GM23338 (cell line): ENCODE measurements around the gene CENPT. TPM values are rescaled to one million over a fixed set of nuclear protein-coding genes. Genes with fewer than 3 reads are reported as not detected.

Source experiments
- ATAC-seq: fragments of 200-7000 bp; cut with Tn5 transposase; 3 replicates; pipeline ENCODE4 v1.9.1; 2020
- DNase-seq: peaks from one replicate; pipeline ENCODE4 v3.0.0-alpha.2; 2015; ENCODE audit warnings: low spot score
- H2AFZ ChIP-seq: fragments of 200-600 bp; sonication (generic); 2 replicates; pipeline ENCODE4 v1.8.0; 2016; ENCODE audit warnings: antibody characterized with exemption, mild to moderate bottlenecking, moderate library complexity
- H3F3A ChIP-seq: fragments of 200-600 bp; sonication (generic); replicated peaks from 2 replicates; pipeline ENCODE4 v1.8.0; 2017; ENCODE audit warnings: antibody characterized with exemption, mixed run types, low read depth
- H3K27ac ChIP-seq: fragments of 200-600 bp; sonication (generic); 2 replicates; pipeline ENCODE4 v1.6.1; 2016; ENCODE audit warnings: low read depth
- H3K27me3 ChIP-seq: fragments of 200-600 bp; sonication (generic); 2 replicates; pipeline ENCODE4 v1.8.0; 2016; ENCODE audit warnings: mild to moderate bottlenecking, mixed run types, moderate library complexity; ENCODE audit not compliant: insufficient read depth
- H3K36me3 ChIP-seq: fragments of 200-600 bp; sonication (generic); 2 replicates; pipeline ENCODE4 v1.8.0; 2016; ENCODE audit warnings: mild to moderate bottlenecking; ENCODE audit not compliant: insufficient read depth
- H3K4me1 ChIP-seq: fragments of 200-600 bp; sonication (generic); 2 replicates; pipeline ENCODE4 v1.8.0; 2016; ENCODE audit warnings: mild to moderate bottlenecking, moderate library complexity; ENCODE audit not compliant: insufficient read depth
- H3K4me2 ChIP-seq: fragments of 200-600 bp; sonication (generic); 2 replicates; pipeline ENCODE4 v1.7.1; 2017; ENCODE audit warnings: mixed run types
- H3K4me3 ChIP-seq: fragments of 200-600 bp; sonication (generic); 2 replicates; pipeline ENCODE4 v1.6.1; 2016; ENCODE audit warnings: mixed run types
- H3K79me2 ChIP-seq: fragments of 200-600 bp; sonication (generic); replicated peaks from 2 replicates; pipeline ENCODE4 v1.8.0; 2017; ENCODE audit warnings: mild to moderate bottlenecking; ENCODE audit not compliant: insufficient read depth
- H3K9me2 ChIP-seq: fragments of 200-600 bp; sonication (generic); 2 replicates; pipeline ENCODE4 v1.8.0; 2017; ENCODE audit not compliant: insufficient read depth
- H4K20me1 ChIP-seq: fragments of 200-600 bp; sonication (generic); replicated peaks from 2 replicates; pipeline ENCODE4 v1.8.0; 2017; ENCODE audit warnings: mild to moderate bottlenecking; ENCODE audit not compliant: insufficient read depth
- H3K27ac Mint-ChIP-seq: 2 replicates; pipeline ENCODE4 v1.8.0; 2020; ENCODE audit warnings: inconsistent platforms, mild to moderate bottlenecking, moderate library complexity, mixed read lengths
- H3K27me3 Mint-ChIP-seq: 3 replicates; pipeline ENCODE4 v1.8.0; 2022; ENCODE audit warnings: low read depth, mild to moderate bottlenecking, moderate library complexity, mixed read lengths, inconsistent platforms; ENCODE audit not compliant: insufficient read depth, poor library complexity
- H3K36me3 Mint-ChIP-seq: 3 replicates; pipeline ENCODE4 v1.8.0; 2021; ENCODE audit warnings: low read depth, mild to moderate bottlenecking, inconsistent platforms, moderate library complexity, mixed read lengths
- H3K4me1 Mint-ChIP-seq: 3 replicates; pipeline ENCODE4 v1.8.0; 2020; ENCODE audit warnings: mild to moderate bottlenecking, inconsistent platforms, mixed read lengths
- H3K4me3 Mint-ChIP-seq: 3 replicates; pipeline ENCODE4 v1.8.0; 2021; ENCODE audit warnings: moderate library complexity, mild to moderate bottlenecking, inconsistent platforms, mixed read lengths
- H3K9me3 Mint-ChIP-seq: 3 replicates; pipeline ENCODE4 v1.8.0; 2020; ENCODE audit warnings: moderate library complexity, mild to moderate bottlenecking, inconsistent platforms, mixed read lengths
- CREB1 ChIP-seq: fragments of 250-450 bp; sonication (Bioruptor Pico); IDR thresholded peaks from 2 replicates; pipeline ENCODE4 v1.5.0; 2020; ENCODE audit warnings: low read depth, mild to moderate bottlenecking, moderate library complexity
- EZH2 ChIP-seq: fragments of 200-600 bp; sonication (generic); IDR thresholded peaks from one replicate; pipeline ENCODE4 v1.8.0; 2017; ENCODE audit warnings: antibody characterized with exemption, mild to moderate bottlenecking, low read depth; ENCODE audit not compliant: unreplicated experiment
- EZH2phosphoT487 ChIP-seq: fragments of 200-600 bp; sonication (generic); IDR thresholded peaks from one replicate; pipeline ENCODE4 v1.8.1; 2018; ENCODE audit warnings: antibody characterized with exemption; ENCODE audit not compliant: unreplicated experiment
- JUNB ChIP-seq: IDR thresholded peaks from one replicate; pipeline ENCODE4 v1.6.1; 2016; ENCODE audit warnings: antibody characterized with exemption; ENCODE audit not compliant: unreplicated experiment
- NANOG ChIP-seq: IDR thresholded peaks from 2 replicates; pipeline ENCODE4 v1.6.1; 2016; ENCODE audit warnings: antibody characterized with exemption, borderline replicate concordance
- POLR2AphosphoS5 ChIP-seq: IDR thresholded peaks from 2 replicates; pipeline ENCODE4 v1.6.1; 2016; ENCODE audit warnings: antibody characterized with exemption, low read depth
- ZNF114 ChIP-seq: fragments of 250-450 bp; sonication (Bioruptor Pico); IDR thresholded peaks from 2 replicates; pipeline ENCODE4 v1.5.0; 2020; ENCODE audit warnings: mild to moderate bottlenecking, moderate library complexity
- ZNF331 ChIP-seq: fragments of 250-450 bp; sonication (Bioruptor Pico); IDR thresholded peaks from 2 replicates; pipeline ENCODE4 v1.5.0; 2020; ENCODE audit warnings: low read depth, mild to moderate bottlenecking, moderate library complexity
- polyA plus RNA-seq: library from polyadenylated mRNA; unstranded; fragments of >200 nt; fragmentation: Nextera tagmentation; extraction: Ambion mirVana; gene quantifications from 2 replicates; pipeline ENCODE4 v1.2.1, GENCODE V29; 2016
- total RNA-seq: library from RNA; depleted of rRNA; stranded (reverse); fragments of >200 nt; shearing (Covaris generic); gene quantifications from 2 replicates; pipeline ENCODE4 v1.2.3, GENCODE V29; 2014
- TF ChIP-seq, protein P1 (sequence below): IDR thresholded peaks from one replicate; pipeline ENCODE4 v1.6.1; 2018; ENCODE audit warnings: antibody characterized with exemption; ENCODE audit not compliant: unreplicated experiment
- TF ChIP-seq, protein P2 (sequence below): fragments of 250-450 bp; sonication (Bioruptor Pico); IDR thresholded peaks from 2 replicates; pipeline ENCODE4 v1.5.0; 2020; ENCODE audit warnings: mild to moderate bottlenecking, moderate library complexity

CENPT gene
- total and polyA plus RNA-seq, 2 experiments from 2014 or later, result 55.4 to 63.8 TPM

DNA sequence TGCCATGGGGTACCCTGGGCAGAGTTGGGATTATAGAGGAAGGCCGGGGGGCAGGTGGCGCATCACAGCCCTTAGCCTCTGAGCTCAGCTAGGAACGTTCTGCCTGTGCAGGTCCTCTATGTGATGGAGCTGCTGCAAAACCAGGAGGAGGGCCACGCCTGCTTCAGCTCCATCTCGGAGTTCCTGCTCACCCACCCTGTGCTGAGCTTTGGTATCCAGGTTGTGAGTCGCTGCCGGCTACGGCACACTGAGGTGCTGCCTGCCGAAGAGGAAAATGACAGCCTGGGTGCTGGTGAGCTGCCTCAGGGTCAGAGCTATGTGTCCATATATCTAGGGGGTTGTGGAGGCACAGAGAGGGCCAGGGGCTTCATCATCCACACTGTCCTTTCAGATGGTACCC is 31.4 kb upstream of the CENPT start (continued):
- TF ChIP-seq, protein P1, sequence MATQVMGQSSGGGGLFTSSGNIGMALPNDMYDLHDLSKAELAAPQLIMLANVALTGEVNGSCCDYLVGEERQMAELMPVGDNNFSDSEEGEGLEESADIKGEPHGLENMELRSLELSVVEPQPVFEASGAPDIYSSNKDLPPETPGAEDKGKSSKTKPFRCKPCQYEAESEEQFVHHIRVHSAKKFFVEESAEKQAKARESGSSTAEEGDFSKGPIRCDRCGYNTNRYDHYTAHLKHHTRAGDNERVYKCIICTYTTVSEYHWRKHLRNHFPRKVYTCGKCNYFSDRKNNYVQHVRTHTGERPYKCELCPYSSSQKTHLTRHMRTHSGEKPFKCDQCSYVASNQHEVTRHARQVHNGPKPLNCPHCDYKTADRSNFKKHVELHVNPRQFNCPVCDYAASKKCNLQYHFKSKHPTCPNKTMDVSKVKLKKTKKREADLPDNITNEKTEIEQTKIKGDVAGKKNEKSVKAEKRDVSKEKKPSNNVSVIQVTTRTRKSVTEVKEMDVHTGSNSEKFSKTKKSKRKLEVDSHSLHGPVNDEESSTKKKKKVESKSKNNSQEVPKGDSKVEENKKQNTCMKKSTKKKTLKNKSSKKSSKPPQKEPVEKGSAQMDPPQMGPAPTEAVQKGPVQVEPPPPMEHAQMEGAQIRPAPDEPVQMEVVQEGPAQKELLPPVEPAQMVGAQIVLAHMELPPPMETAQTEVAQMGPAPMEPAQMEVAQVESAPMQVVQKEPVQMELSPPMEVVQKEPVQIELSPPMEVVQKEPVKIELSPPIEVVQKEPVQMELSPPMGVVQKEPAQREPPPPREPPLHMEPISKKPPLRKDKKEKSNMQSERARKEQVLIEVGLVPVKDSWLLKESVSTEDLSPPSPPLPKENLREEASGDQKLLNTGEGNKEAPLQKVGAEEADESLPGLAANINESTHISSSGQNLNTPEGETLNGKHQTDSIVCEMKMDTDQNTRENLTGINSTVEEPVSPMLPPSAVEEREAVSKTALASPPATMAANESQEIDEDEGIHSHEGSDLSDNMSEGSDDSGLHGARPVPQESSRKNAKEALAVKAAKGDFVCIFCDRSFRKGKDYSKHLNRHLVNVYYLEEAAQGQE, result no peak
- TF ChIP-seq EZH2phosphoT487 (no peak), CREB1 (no peak), ZNF114 (CRISPR knock-in tag) (no peak), JUNB (no peak), EZH2 (no peak), POLR2AphosphoS5 (no peak)

DNA sequence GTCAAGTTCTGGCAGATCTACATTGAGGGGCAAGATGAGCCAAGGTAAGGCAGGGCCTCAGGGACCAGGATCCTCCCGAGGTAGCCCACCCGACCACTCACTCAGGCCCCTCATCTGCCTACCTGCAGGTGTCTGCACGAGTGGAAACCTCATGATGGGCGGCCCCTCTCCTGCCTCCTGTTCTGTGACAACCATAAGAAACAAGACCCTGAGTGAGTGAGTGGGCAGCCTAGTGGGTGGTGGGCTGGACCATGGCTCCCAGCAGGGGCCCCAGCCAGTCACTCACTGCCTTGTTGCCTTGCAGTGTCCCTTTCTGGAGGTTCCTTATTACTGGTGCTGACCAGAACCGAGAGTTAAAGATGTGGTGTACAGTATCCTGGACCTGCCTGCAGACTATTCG is 30.7 kb upstream of the CENPT start:
- peaks cover 56% of the 10 kb centered on the region for H3K36me3 Mint-ChIP-seq
- Histone ChIP-seq H3K36me3 (peaks cover 25% of the 10 kb centered on the region; the same call in 1 of the 2 replicates), H2AFZ (no peak overlapping the region), H3K9me2 (no peaks in the 10 kb centered on the region), H3K4me2 (no peak overlapping the region), H3K4me3 (no peak overlapping the region), H3K4me1 (peaks cover 4% of the 10 kb centered on the region; the same call in 1 of the 2 replicates), H3K27me3 (no peaks in the 10 kb centered on the region), H3K79me2 (peaks cover 25% of the 10 kb centered on the region), H3F3A (0 out of 2 replicates have a peak, but pooled peaks cover 2% of the 10 kb centered on the region), H3K27ac (no peak overlapping the region), H4K20me1 (peaks cover 4% of the 10 kb centered on the region)
- no peak for ATAC-seq
- DNase-seq, result no peak
- no peak overlapping the region for H3K4me3 Mint-ChIP-seq
- no peak overlapping the region for H3K27ac Mint-ChIP-seq
- peaks cover 16% of the 10 kb centered on the region for H3K27me3 Mint-ChIP-seq
- H3K9me3 Mint-ChIP-seq, result no peaks in the 10 kb centered on the region; the same call in 2 of the 3 replicates
- peaks cover 8% of the 10 kb centered on the region; the same call in 2 of the 3 replicates for H3K4me1 Mint-ChIP-seq
- TF ChIP-seq, protein P2, sequence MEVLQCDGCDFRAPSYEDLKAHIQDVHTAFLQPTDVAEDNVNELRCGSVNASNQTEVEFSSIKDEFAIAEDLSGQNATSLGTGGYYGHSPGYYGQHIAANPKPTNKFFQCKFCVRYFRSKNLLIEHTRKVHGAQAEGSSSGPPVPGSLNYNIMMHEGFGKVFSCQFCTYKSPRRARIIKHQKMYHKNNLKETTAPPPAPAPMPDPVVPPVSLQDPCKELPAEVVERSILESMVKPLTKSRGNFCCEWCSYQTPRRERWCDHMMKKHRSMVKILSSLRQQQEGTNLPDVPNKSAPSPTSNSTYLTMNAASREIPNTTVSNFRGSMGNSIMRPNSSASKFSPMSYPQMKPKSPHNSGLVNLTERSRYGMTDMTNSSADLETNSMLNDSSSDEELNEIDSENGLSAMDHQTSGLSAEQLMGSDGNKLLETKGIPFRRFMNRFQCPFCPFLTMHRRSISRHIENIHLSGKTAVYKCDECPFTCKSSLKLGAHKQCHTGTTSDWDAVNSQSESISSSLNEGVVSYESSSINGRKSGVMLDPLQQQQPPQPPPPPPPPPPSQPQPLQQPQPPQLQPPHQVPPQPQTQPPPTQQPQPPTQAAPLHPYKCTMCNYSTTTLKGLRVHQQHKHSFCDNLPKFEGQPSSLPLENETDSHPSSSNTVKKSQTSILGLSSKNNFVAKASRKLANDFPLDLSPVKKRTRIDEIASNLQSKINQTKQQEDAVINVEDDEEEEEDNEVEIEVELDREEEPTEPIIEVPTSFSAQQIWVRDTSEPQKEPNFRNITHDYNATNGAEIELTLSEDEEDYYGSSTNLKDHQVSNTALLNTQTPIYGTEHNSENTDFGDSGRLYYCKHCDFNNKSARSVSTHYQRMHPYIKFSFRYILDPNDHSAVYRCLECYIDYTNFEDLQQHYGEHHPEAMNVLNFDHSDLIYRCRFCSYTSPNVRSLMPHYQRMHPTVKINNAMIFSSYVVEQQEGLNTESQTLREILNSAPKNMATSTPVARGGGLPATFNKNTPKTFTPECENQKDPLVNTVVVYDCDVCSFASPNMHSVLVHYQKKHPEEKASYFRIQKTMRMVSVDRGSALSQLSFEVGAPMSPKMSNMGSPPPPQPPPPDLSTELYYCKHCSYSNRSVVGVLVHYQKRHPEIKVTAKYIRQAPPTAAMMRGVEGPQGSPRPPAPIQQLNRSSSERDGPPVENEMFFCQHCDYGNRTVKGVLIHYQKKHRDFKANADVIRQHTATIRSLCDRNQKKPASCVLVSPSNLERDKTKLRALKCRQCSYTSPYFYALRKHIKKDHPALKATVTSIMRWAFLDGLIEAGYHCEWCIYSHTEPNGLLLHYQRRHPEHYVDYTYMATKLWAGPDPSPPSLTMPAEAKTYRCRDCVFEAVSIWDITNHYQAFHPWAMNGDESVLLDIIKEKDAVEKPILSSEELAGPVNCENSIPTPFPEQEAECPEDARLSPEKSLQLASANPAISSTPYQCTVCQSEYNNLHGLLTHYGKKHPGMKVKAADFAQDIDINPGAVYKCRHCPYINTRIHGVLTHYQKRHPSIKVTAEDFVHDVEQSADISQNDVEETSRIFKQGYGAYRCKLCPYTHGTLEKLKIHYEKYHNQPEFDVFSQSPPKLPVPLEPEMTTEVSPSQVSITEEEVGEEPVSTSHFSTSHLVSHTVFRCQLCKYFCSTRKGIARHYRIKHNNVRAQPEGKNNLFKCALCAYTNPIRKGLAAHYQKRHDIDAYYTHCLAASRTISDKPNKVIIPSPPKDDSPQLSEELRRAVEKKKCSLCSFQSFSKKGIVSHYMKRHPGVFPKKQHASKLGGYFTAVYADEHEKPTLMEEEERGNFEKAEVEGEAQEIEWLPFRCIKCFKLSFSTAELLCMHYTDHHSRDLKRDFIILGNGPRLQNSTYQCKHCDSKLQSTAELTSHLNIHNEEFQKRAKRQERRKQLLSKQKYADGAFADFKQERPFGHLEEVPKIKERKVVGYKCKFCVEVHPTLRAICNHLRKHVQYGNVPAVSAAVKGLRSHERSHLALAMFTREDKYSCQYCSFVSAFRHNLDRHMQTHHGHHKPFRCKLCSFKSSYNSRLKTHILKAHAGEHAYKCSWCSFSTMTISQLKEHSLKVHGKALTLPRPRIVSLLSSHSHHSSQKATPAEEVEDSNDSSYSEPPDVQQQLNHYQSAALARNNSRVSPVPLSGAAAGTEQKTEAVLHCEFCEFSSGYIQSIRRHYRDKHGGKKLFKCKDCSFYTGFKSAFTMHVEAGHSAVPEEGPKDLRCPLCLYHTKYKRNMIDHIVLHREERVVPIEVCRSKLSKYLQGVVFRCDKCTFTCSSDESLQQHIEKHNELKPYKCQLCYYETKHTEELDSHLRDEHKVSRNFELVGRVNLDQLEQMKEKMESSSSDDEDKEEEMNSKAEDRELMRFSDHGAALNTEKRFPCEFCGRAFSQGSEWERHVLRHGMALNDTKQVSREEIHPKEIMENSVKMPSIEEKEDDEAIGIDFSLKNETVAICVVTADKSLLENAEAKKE (CRISPR knock-in tag), result no peak
- TF ChIP-seq JUNB, result no peak
- no peak for TF ChIP-seq NANOG
- no peak for TF ChIP-seq POLR2AphosphoS5
- no peak for TF ChIP-seq ZNF331
- TF ChIP-seq, protein P1, result no peak
- TF ChIP-seq EZH2, result no peak
- TF ChIP-seq EZH2phosphoT487, result no peak
